ENCODE data around the gene CTDSPL. TPM values are rescaled to one million over a fixed set of nuclear protein-coding genes. Genes with fewer than 3 reads are reported as not detected.

Gene CTDSPL
- total RNA-seq, 1 experiment from 2014 or later = 34.4 TPM

DNA sequence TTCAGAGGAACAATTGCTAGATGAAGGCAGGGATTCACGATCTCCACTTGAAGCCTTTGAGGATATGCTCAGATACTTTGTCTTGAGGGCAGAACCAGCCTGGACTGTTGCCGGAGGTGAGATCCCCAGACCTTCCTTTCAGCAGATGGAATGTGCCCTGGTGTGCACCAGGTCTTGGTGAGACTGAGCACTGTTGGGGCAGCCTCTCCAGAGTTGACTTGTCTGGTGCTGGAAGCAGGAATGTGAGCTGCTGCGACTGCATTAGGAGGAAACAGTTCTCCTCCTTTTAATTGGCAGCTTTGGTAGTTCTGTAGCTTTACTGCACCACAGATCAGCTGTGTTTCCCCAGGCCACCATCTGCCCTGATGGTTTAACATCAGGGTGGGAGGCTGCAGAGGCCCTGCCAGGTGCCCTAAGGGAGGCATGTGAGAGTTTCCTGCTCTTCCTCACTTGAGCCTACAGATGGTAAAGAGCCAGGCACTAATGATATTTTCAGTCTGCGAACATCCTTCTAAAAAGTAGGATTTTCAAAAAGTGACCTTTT lies 58.5 kb downstream of the CTDSPL start:
- POLR2A ChIA-PET = no interaction called here
- intact Hi-C loops (cut with micrococcal nuclease) = no loop called here
- no peak for ATAC-seq
- no peak for TF ChIP-seq TCF7L2 (IDR thresholded peaks at IDR 0.05; ENCODE audit: borderline replicate concordance, extremely low read depth, insufficient read depth, insufficient read length)
- TF ChIP-seq EGR1 (IDR thresholded peaks at IDR 0.05; ENCODE audit: low read depth) = no peak
- no peak for TF ChIP-seq FOSL1 (IDR thresholded peaks at IDR 0.05; ENCODE audit: low read depth)
- TF ChIP-seq, protein P1, sequence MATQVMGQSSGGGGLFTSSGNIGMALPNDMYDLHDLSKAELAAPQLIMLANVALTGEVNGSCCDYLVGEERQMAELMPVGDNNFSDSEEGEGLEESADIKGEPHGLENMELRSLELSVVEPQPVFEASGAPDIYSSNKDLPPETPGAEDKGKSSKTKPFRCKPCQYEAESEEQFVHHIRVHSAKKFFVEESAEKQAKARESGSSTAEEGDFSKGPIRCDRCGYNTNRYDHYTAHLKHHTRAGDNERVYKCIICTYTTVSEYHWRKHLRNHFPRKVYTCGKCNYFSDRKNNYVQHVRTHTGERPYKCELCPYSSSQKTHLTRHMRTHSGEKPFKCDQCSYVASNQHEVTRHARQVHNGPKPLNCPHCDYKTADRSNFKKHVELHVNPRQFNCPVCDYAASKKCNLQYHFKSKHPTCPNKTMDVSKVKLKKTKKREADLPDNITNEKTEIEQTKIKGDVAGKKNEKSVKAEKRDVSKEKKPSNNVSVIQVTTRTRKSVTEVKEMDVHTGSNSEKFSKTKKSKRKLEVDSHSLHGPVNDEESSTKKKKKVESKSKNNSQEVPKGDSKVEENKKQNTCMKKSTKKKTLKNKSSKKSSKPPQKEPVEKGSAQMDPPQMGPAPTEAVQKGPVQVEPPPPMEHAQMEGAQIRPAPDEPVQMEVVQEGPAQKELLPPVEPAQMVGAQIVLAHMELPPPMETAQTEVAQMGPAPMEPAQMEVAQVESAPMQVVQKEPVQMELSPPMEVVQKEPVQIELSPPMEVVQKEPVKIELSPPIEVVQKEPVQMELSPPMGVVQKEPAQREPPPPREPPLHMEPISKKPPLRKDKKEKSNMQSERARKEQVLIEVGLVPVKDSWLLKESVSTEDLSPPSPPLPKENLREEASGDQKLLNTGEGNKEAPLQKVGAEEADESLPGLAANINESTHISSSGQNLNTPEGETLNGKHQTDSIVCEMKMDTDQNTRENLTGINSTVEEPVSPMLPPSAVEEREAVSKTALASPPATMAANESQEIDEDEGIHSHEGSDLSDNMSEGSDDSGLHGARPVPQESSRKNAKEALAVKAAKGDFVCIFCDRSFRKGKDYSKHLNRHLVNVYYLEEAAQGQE (IDR thresholded peaks at IDR 0.05; ENCODE audit: low read depth) = no peak
- CTCF ChIA-PET = no interaction called here
- no TSS peak for BruUV-seq (replicated peaks)
- H3K9me3 ChIP-seq (ENCODE audit: control insufficient read depth in 1 of 2, insufficient read depth in 1 of 2, low read depth in 1 of 2, low read length in 2 of 2) = no peaks in the 10 kb centered on the region
- H3K79me2 ChIP-seq (ENCODE audit: insufficient read depth, low read length) = no peaks in the 10 kb centered on the region; the same call in 1 of the 2 replicates
- H4K20me1 ChIP-seq (ENCODE audit: insufficient read depth) = no peaks in the 10 kb centered on the region
- H3K9me2 ChIP-seq (ENCODE audit: insufficient read depth) = no peaks in the 10 kb centered on the region
- no peak overlapping the region for H3K4me2 ChIP-seq (ENCODE audit: low read length)
- H3K36me3 ChIP-seq (ENCODE audit: control insufficient read depth in 1 of 2, insufficient read depth in 2 of 2, low read length in 2 of 2) = no peaks in the 10 kb centered on the region
- H3K4me1 ChIP-seq (ENCODE audit: control insufficient read depth in 1 of 2, insufficient read depth in 2 of 2, low read length in 2 of 2) = peaks cover 0 to 9% of the 10 kb centered on the region in 2 experiments; a peak in 2 of 4 replicates
- no peak overlapping the region for H3K27ac ChIP-seq (ENCODE audit: low read depth, low read length)
- H3K9ac ChIP-seq (ENCODE audit: low read length) = no peak overlapping the region
- H2AFZ ChIP-seq (ENCODE audit: low read depth, low read length, poor library complexity, severe bottlenecking) = no peak overlapping the region
- RAD21 ChIA-PET (ENCODE audit: low non-redundant PET in 1 of 2, low total read pairs in 2 of 2, uncharacterized antibody in 2 of 2, unreplicated experiment in 2 of 2) = no interaction called here
- no peak for DNase-seq (ENCODE audit: low read depth, low spot score)
- no peak overlapping the region for H3K4me3 ChIP-seq (replicated peaks in 1 of 2; ENCODE audit: low read depth in 1 of 2, low read length in 2 of 2)
- H3K27me3 ChIP-seq (ENCODE audit: insufficient read depth, low read length) = no peaks in the 10 kb centered on the region

DNA sequence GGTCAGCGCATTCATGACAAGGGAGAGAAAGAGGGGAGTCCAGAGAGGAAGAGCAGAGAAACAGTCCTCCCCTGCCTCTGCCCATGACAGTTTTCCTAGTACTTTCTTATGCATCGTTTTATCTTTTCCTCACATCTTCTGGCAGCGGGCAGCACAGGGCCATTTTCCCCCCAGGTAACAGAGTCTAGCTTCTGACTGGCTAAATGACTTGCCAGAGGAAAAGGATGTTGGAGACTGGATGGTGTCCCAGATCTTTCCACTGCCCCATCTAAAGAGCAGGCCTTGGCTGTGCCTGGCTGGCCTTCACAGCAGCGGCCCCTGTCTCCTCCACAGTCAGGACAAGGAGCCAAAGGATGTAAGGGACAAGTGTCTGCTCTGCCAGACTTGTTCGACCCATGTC lies 59.3 kb downstream of the CTDSPL start:
- Histone ChIP-seq H4K20me1 (ENCODE audit: insufficient read depth) (no peaks in the 10 kb centered on the region), H2AFZ (ENCODE audit: low read depth, low read length, poor library complexity, severe bottlenecking) (no peak overlapping the region), H3K9ac (ENCODE audit: low read length) (no peak overlapping the region), H3K27me3 (ENCODE audit: insufficient read depth, low read length) (no peaks in the 10 kb centered on the region), H3K4me1 (ENCODE audit: control insufficient read depth in 1 of 2, insufficient read depth in 2 of 2, low read length in 2 of 2) (peaks cover 0 to 9% of the 10 kb centered on the region in 2 experiments; a peak in 2 of 4 replicates), H3K9me3 (ENCODE audit: control insufficient read depth in 1 of 2, insufficient read depth in 1 of 2, low read depth in 1 of 2, low read length in 2 of 2) (no peaks in the 10 kb centered on the region), H3K9me2 (ENCODE audit: insufficient read depth) (no peaks in the 10 kb centered on the region), H3K27ac (ENCODE audit: low read depth, low read length) (no peak overlapping the region), H3K79me2 (ENCODE audit: insufficient read depth, low read length) (no peaks in the 10 kb centered on the region; the same call in 1 of the 2 replicates), H3K36me3 (ENCODE audit: control insufficient read depth in 1 of 2, insufficient read depth in 2 of 2, low read length in 2 of 2) (no peaks in the 10 kb centered on the region), H3K4me2 (ENCODE audit: low read length) (no peak overlapping the region), H3K4me3 (replicated peaks in 1 of 2; ENCODE audit: low read depth in 1 of 2, low read length in 2 of 2) (no peak overlapping the region)
- no TSS peak for BruUV-seq (replicated peaks)
- ChIA-PET CTCF (no interaction called here), POLR2A (no interaction called here), RAD21 (ENCODE audit: low non-redundant PET in 1 of 2, low total read pairs in 2 of 2, uncharacterized antibody in 2 of 2, unreplicated experiment in 2 of 2) (no interaction called here)
- no peak for DNase-seq (ENCODE audit: low read depth, low spot score)
- intact Hi-C loops (cut with micrococcal nuclease) = no loop called here
- no peak for ATAC-seq
- TF ChIP-seq, protein P2, sequence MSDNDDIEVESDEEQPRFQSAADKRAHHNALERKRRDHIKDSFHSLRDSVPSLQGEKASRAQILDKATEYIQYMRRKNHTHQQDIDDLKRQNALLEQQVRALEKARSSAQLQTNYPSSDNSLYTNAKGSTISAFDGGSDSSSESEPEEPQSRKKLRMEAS (IDR thresholded peaks at IDR 0.05) = no peak
- TF ChIP-seq EZH2 (IDR thresholded peaks at IDR 0.05) (no peak), EZH2phosphoT487 (IDR thresholded peaks at IDR 0.05; ENCODE audit: borderline replicate concordance) (no peak), YY1 (IDR thresholded peaks at IDR 0.05; ENCODE audit: extremely low read depth, insufficient replicate concordance, low read depth, low read length) (no peak), ZFX (IDR thresholded peaks at IDR 0.05) (no peak), EGR1 (IDR thresholded peaks at IDR 0.05; ENCODE audit: low read depth) (no peak), POLR2A (IDR thresholded peaks at IDR 0.05; ENCODE audit: borderline replicate concordance, extremely low read depth, insufficient read depth, insufficient read length) (no peak), ELF1 (IDR thresholded peaks at IDR 0.05; ENCODE audit: borderline replicate concordance, low read depth) (no peak), ZNF274 (IDR thresholded peaks at IDR 0.05; ENCODE audit: low read depth, low read length) (no peak), TCF7L2 (IDR thresholded peaks at IDR 0.05; ENCODE audit: borderline replicate concordance, extremely low read depth, insufficient read depth, insufficient read length) (no peak), SRF (IDR thresholded peaks at IDR 0.05; ENCODE audit: low read depth) (no peak), RAD21 (IDR thresholded peaks at IDR 0.05; ENCODE audit: low read depth) (no peak)
- TF ChIP-seq, protein P3, sequence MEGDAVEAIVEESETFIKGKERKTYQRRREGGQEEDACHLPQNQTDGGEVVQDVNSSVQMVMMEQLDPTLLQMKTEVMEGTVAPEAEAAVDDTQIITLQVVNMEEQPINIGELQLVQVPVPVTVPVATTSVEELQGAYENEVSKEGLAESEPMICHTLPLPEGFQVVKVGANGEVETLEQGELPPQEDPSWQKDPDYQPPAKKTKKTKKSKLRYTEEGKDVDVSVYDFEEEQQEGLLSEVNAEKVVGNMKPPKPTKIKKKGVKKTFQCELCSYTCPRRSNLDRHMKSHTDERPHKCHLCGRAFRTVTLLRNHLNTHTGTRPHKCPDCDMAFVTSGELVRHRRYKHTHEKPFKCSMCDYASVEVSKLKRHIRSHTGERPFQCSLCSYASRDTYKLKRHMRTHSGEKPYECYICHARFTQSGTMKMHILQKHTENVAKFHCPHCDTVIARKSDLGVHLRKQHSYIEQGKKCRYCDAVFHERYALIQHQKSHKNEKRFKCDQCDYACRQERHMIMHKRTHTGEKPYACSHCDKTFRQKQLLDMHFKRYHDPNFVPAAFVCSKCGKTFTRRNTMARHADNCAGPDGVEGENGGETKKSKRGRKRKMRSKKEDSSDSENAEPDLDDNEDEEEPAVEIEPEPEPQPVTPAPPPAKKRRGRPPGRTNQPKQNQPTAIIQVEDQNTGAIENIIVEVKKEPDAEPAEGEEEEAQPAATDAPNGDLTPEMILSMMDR (IDR thresholded peaks at IDR 0.05 in 2 of 3, conservative IDR thresholded peaks at IDR 0.05 in 1 of 3; ENCODE audit: borderline replicate concordance in 1 of 3, insufficient read depth in 1 of 3, low read depth in 2 of 3, low read length in 2 of 3) = no peak

Data from HCT116 (cell line).